ENCODE measurements around the gene HAGH.

GRCh38 chr16:1831186-1832075 lies 4.8 kb upstream of the HAGH start:
- TF ChIP-seq POLR2AphosphoS5 (IDR thresholded peaks at IDR 0.05; ENCODE audit: low read depth, low read length), result no peak
- no peak for TF ChIP-seq TAF1 (IDR thresholded peaks at IDR 0.05; ENCODE audit: borderline replicate concordance, low read depth, low read length)
